DND-41 (cell line): ENCODE results near the gene MIGA2.

ENCODE experiments used
- EZH2 ChIP-seq: IDR thresholded peaks from 3 replicates; pipeline ENCODE4 v1.6.1; 2012; ENCODE audit warnings: borderline replicate concordance, low read depth, mild to moderate bottlenecking, moderate library complexity, low read length, inconsistent platforms; ENCODE audit not compliant: severe bottlenecking
- TF ChIP-seq, protein P1 (sequence below): IDR thresholded peaks from 2 replicates; pipeline ENCODE4 v1.5.1; 2012; ENCODE audit warnings: borderline replicate concordance, low read length, moderate library complexity, mild to moderate bottlenecking; ENCODE audit not compliant: poor library complexity, severe bottlenecking; ENCODE audit errors: extremely low read depth

DNA sequence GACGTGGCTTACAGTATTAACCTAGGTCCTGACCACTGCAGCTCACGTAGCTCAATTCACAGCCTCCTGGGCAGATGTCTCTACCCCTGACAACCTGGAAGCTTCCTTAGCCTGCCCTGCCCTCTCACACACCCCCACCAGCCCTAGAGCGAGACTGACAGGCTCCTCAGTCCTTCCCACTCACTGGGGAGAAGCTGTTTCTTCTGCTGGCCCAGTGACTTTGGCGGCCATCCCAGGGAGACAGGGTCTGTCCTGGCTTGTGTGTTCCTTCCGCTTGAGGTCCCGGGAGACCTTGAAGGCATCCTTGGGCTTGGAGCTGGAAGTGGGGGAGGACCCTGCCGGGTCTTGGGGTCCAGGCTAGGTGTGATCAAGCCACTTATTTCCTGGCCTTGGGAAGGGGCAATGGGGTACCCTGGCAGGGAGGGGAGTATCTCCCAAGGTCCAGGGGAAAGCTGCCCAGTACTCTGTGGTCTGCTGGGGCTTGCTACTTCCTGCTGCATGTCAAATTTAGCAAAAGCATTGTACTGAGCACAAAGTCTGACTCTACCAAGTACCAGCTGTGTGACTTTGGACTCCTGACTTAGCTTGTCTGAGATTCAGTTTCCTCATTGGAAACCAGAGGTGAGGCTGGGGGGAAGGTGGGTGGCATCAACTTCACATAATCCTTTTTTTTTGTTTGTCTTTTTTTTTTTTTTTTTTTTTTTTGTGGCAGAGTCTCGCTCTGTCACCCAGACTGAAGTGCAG lies 1.9 kb downstream of the MIGA2 start:
- TF ChIP-seq, protein P1, sequence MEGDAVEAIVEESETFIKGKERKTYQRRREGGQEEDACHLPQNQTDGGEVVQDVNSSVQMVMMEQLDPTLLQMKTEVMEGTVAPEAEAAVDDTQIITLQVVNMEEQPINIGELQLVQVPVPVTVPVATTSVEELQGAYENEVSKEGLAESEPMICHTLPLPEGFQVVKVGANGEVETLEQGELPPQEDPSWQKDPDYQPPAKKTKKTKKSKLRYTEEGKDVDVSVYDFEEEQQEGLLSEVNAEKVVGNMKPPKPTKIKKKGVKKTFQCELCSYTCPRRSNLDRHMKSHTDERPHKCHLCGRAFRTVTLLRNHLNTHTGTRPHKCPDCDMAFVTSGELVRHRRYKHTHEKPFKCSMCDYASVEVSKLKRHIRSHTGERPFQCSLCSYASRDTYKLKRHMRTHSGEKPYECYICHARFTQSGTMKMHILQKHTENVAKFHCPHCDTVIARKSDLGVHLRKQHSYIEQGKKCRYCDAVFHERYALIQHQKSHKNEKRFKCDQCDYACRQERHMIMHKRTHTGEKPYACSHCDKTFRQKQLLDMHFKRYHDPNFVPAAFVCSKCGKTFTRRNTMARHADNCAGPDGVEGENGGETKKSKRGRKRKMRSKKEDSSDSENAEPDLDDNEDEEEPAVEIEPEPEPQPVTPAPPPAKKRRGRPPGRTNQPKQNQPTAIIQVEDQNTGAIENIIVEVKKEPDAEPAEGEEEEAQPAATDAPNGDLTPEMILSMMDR, result no peak
- TF ChIP-seq EZH2, result no peak
